Head of caudate nucleus (tissue), 42 donors: ENCODE measurements around the gene IGSF22.

Experiments
- DNase-seq, 42 donors: peaks; one replicate each; pipeline versions ENCODE4 v3.0.0 to v3.0.0-alpha.2; 2020 to 2021; ENCODE audit warnings: mixed read lengths in 7 of 42
- intact Hi-C: fragments of 100-400 bp; cut with DNase I; formaldehyde crosslinking; loops from one replicate; pipeline ENCODE4 v1.15.0; 2022

The IGSF22 gene

DNA sequence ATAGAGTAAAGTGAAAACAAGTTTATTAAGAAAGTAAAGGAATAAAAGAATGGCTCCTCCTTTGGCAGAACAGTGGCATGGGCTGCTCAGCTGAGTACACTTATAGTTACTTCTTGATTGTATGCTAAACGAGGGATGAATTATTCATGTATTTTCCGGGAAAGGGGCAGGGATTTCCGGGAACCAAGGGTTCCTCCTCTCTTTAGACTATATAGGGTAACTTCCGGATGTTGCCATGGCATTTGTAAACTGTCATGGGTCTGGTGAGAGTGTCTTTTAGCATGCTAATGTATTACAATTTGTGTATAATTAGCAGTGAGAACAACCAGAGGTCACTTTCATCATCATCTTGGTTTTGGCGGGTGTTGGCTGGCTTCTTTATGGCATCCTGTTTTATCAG lies 68.3 kb downstream of the IGSF22 start:
- intact Hi-C loops: no loop called here
- DNase-seq: no peak
